Stomach smooth muscle (tissue), 2 donors: ENCODE results near the gene DNAH14.
"Not testable (repeated sequence)": the region's sequence is repeated elsewhere in the genome, so short reads cannot be mapped to it uniquely, and the experiment has no call there.

ENCODE experiments used
- H3K27ac ChIP-seq: one replicate; pipeline ENCODE4 v1.7.0; 2013; ENCODE audit warnings: mild to moderate bottlenecking, low read length, inconsistent platforms
- H3K27me3 ChIP-seq, 2 donors: one replicate each; pipeline ENCODE4 v1.7.0; 2013; ENCODE audit warnings: low read length in 2 of 2; ENCODE audit not compliant: insufficient read depth in 2 of 2, control insufficient read depth in 1 of 2
- H3K36me3 ChIP-seq, 2 donors: one replicate each; pipeline ENCODE4 v1.7.0; 2013; ENCODE audit warnings: low read length in 2 of 2; ENCODE audit not compliant: control insufficient read depth in 2 of 2, insufficient read depth in 2 of 2
- H3K4me1 ChIP-seq: one replicate; pipeline ENCODE4 v1.7.0; 2013; ENCODE audit warnings: low read length; ENCODE audit not compliant: control insufficient read depth, insufficient read depth
- H3K4me3 ChIP-seq, 2 donors: one replicate each; pipeline ENCODE4 v1.7.0; 2013; ENCODE audit warnings: low read length in 2 of 2
- H3K9ac ChIP-seq, 2 donors: one replicate each; pipeline ENCODE4 v1.7.0; 2013; ENCODE audit warnings: low read length in 2 of 2, mild to moderate bottlenecking in 1 of 2
- H3K9me3 ChIP-seq, 2 donors: one replicate each; pipeline ENCODE4 v1.7.0; 2013; ENCODE audit warnings: low read length in 2 of 2; ENCODE audit not compliant: control insufficient read depth in 2 of 2
- donor health status: healthy.
- donor health status: Pancreatic carcinoma.

DNAH14 gene

GRCh38 chr1:225380691-225381090, 451.2 kb downstream of the DNAH14 start:
- H3K4me1 ChIP-seq: no peaks in the 10 kb centered on the region
- H3K27me3 ChIP-seq: no peaks in the 10 kb centered on the region
- H3K36me3 ChIP-seq: no peaks in the 10 kb centered on the region
- no peak overlapping the region for H3K9ac ChIP-seq
- no peaks in the 10 kb centered on the region for H3K9me3 ChIP-seq
- no peak overlapping the region for H3K27ac ChIP-seq
- no peak overlapping the region for H3K4me3 ChIP-seq

- not testable (repeated sequence) for H3K36me3 ChIP-seq, H3K4me3 ChIP-seq, H3K27me3 ChIP-seq, H3K9ac ChIP-seq, H3K27ac ChIP-seq, H3K4me1 ChIP-seq, H3K9me3 ChIP-seq
Observed at GRCh38 chr1:225386860-225387259, 457.4 kb downstream of the DNAH14 start.

GRCh38 chr1:225388372-225388771, 458.9 kb downstream of the DNAH14 start:
- Histone ChIP-seq H3K27ac (no peak overlapping the region), H3K27me3 (no peaks in the 10 kb centered on the region), H3K36me3 (peaks cover 5 to 10% of the 10 kb centered on the region in 2 donors), H3K4me1 (no peaks in the 10 kb centered on the region), H3K9ac (no peak overlapping the region), H3K9me3 (no peaks in the 10 kb centered on the region), H3K4me3 (no peak overlapping the region)

GRCh38 chr1:225389843-225390242, 460.4 kb downstream of the DNAH14 start:
- Histone ChIP-seq H3K9ac (no peak overlapping the region), H3K27me3 (no peaks in the 10 kb centered on the region), H3K9me3 (no peaks in the 10 kb centered on the region), H3K4me3 (no peak overlapping the region), H3K36me3 (peaks cover 6 to 10% of the 10 kb centered on the region in 2 donors), H3K27ac (no peak overlapping the region), H3K4me1 (no peaks in the 10 kb centered on the region)

GRCh38 chr1:225396357-225396756, 466.9 kb downstream of the DNAH14 start:
- H3K36me3 ChIP-seq: peaks cover 20 to 31% of the 10 kb centered on the region in 2 donors
- H3K4me3 ChIP-seq: no peak overlapping the region
- H3K9me3 ChIP-seq: no peaks in the 10 kb centered on the region
- H3K27ac ChIP-seq: no peak overlapping the region
- H3K27me3 ChIP-seq: no peaks in the 10 kb centered on the region
- no peaks in the 10 kb centered on the region for H3K4me1 ChIP-seq
- H3K9ac ChIP-seq: no peak overlapping the region

GRCh38 chr1:225400968-225401367, 471.5 kb downstream of the DNAH14 start:
- Histone ChIP-seq H3K36me3 (peaks cover 30 to 47% of the 10 kb centered on the region in 2 donors), H3K9ac (no peak overlapping the region)

GRCh38 chr1:225406976-225407725, 477.7 kb downstream of the DNAH14 start:
- H3K4me3 ChIP-seq: no peak overlapping the region
- no peak overlapping the region for H3K9ac ChIP-seq
- H3K27ac ChIP-seq: no peak overlapping the region
- peaks cover 45 to 61% of the 10 kb centered on the region in 2 donors for H3K36me3 ChIP-seq
- no peaks in the 10 kb centered on the region for H3K4me1 ChIP-seq
- no peaks in the 10 kb centered on the region for H3K27me3 ChIP-seq
- no peaks in the 10 kb centered on the region for H3K9me3 ChIP-seq

More at GRCh38 chr1:225400968-225401367, 471.5 kb downstream of the DNAH14 start:
- Histone ChIP-seq H3K4me3 (no peak overlapping the region), H3K9me3 (no peaks in the 10 kb centered on the region), H3K27ac (no peak overlapping the region), H3K27me3 (no peaks in the 10 kb centered on the region), H3K4me1 (no peaks in the 10 kb centered on the region)

- H3K4me1 ChIP-seq: no peaks in the 10 kb centered on the region
- no peaks in the 10 kb centered on the region for H3K27me3 ChIP-seq
- peaks cover 43 to 64% of the 10 kb centered on the region in 2 donors for H3K36me3 ChIP-seq
- H3K27ac ChIP-seq: no peak overlapping the region
- H3K9ac ChIP-seq: no peak overlapping the region
- no peak overlapping the region for H3K4me3 ChIP-seq
- H3K9me3 ChIP-seq: no peaks in the 10 kb centered on the region
Observed at GRCh38 chr1:225407755-225408154, 478.3 kb downstream of the DNAH14 start.

GRCh38 chr1:225408249-225408648, 478.8 kb downstream of the DNAH14 start:
- H3K36me3 ChIP-seq: peaks cover 40 to 59% of the 10 kb centered on the region in 2 donors
- no peak overlapping the region for H3K9ac ChIP-seq
- peaks cover 3% of the 10 kb centered on the region for H3K4me1 ChIP-seq
- H3K4me3 ChIP-seq: no peak overlapping the region
- no peak overlapping the region for H3K27ac ChIP-seq
- no peaks in the 10 kb centered on the region for H3K9me3 ChIP-seq
- H3K27me3 ChIP-seq: no peaks in the 10 kb centered on the region

- Histone ChIP-seq H3K9me3 (no peaks in the 10 kb centered on the region), H3K4me3 (no peak overlapping the region), H3K36me3 (peaks cover 41 to 59% of the 10 kb centered on the region in 2 donors), H3K27me3 (no peaks in the 10 kb centered on the region), H3K9ac (no peak overlapping the region), H3K27ac (no peak overlapping the region), H3K4me1 (peaks cover 10% of the 10 kb centered on the region)
Observed at GRCh38 chr1:225409051-225409450, 479.6 kb downstream of the DNAH14 start.

GRCh38 chr1:225410036-225410435, 480.6 kb downstream of the DNAH14 start:
- Histone ChIP-seq H3K9me3 (no peaks in the 10 kb centered on the region), H3K27me3 (no peaks in the 10 kb centered on the region), H3K36me3 (peaks cover 45 to 66% of the 10 kb centered on the region in 2 donors), H3K4me3 (no peak overlapping the region), H3K4me1 (peaks cover 11% of the 10 kb centered on the region), H3K9ac (no peak overlapping the region), H3K27ac (no peak overlapping the region)
